Measurements from ENCODE around the gene ZRANB2.
A peak's percentile ranks its signal among the peaks of the same experiment; 100 is the strongest.

ZRANB2 gene, protein sequence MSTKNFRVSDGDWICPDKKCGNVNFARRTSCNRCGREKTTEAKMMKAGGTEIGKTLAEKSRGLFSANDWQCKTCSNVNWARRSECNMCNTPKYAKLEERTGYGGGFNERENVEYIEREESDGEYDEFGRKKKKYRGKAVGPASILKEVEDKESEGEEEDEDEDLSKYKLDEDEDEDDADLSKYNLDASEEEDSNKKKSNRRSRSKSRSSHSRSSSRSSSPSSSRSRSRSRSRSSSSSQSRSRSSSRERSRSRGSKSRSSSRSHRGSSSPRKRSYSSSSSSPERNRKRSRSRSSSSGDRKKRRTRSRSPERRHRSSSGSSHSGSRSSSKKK

DNA sequence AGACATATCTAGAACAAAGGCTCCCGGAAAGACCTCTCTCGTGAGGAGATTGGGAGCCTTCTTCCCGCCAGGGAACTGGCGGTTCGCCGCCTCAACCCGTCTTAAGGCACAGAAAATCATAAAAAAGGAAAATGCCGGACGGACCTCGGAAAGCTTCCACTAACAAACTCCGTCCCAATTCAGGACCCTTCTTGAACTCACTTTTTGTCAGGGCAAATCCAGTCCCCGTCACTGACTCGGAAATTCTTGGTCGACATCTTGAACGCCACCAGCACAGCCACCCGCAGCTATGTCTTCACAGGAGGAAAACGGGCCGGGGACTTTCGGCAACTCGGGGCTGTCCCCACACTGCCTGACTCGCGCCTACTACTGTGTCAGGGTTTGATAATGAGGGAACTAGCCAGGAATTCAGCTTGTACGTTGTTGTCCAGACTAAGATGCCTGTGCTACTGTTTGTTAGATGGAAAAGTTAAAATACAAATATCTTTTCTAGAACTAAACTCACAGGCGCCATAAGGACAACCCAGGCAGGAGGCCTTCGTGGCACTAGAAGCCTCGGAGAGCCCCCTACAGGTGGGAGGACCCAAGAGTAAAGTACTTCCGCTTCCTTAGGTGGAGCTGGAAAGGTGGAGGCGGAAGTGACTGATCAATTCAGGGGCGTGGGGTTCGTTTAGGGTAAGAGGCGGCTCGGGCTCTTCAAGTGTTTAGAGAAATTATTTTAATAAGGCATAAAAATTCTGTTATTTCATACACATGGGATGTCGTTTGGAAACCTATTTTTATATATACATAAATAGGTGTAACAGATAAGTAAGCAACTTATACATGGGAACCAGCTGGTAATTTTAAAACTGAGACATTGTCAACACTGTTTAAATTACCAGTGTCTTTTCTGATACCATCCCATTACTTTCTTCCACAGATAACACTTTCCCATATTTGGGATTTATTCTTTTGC lies at the start of gene ZRANB2:
Gene ZRANB2 (minus strand): TSS at position 297 of the 958 bp plus-strand sequence. CDS start 40 bp downstream, at position 257.
- FAIRE-seq: peak; percentile 94

DNA sequence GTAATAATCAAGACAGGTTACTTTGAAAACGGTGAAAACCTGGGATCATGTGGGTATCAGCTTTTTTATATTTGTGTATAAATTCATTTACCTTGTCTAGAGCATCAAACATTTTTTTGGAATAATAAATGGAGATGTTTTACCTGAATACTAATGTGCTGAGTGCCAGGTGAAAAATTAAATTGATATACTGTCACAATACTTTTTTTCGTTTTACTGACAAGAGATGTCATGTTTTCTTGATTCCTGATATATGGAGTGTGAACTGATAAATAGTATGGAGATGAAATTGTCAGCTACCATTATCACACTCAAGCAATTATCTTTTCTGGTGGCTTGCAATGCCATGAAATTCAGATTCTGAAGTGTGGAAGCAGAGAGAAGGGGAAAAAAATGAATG lies 47.2 kb upstream of the ZRANB2 start:
- FAIRE-seq: no peak

DNA sequence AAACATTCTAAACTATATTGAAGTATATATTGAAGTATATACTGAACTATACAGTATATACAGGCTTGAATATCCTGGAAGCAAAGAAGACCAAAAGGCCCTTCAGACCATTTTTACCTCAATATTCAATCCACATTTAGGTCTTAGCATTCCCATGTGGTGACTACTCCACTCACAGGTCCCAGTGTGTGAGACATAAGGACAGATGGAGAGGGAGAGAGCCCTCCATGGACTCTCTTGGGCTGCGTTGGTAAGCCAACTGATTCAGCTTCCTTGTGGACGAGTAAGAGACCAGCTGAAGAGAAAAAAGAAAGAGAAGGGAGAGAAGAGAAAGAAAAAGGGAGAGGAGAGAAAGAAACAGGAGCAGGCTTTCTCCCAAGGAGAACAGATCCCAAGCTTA lies 37.3 kb upstream of the ZRANB2 start:
- no peak for FAIRE-seq

DNA sequence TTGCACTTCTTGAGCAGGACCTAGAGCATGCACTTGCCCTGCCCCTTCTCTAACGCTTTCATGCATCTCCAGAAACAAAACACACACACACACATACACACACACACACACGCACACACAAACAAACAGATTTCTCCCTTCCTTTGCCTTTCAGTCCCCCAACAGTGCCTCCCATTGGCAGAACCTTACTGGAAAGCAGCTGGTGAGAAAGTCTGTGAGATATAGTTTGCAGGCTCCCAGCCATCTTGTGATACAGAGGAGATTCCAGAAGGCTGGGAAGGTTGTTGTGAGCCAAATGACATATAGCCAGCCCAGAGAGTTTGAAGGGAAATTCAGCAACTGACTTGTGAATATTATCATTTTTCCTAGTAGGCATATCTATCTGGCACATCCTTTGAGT lies 35.9 kb upstream of the ZRANB2 start:
- FAIRE-seq: no peak

DNA sequence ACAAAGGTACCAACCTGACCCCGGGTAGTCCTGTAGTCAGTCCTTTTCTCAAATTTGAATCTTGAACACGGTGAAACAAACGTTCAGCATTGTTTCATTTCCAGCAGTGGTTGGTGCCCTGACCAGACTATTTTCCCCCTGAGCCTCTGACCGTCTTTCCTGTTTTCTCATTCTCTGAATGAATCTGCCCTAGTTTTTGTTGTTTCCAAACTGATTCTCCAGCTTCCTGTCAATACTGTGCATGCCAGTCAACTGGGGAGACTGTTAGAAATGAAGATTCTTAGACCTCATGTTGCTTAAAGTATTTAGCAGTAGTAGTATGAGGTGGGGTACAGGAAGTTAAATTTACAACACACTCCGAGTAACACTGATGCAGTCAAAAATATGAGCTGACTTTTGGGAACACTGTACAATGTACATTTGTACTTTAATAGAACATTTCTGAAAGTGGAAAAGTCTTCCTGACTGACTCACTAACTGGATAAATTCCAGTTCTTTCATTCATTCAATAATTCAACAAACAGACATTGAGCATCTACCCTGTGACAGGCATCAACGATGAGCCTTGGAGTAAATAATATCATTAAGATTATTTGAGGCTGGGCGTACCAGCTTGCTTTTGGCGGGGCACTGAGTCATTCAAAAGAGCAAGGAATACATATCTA lies 26.0 kb upstream of the ZRANB2 start:
- FAIRE-seq: no peak

DNA sequence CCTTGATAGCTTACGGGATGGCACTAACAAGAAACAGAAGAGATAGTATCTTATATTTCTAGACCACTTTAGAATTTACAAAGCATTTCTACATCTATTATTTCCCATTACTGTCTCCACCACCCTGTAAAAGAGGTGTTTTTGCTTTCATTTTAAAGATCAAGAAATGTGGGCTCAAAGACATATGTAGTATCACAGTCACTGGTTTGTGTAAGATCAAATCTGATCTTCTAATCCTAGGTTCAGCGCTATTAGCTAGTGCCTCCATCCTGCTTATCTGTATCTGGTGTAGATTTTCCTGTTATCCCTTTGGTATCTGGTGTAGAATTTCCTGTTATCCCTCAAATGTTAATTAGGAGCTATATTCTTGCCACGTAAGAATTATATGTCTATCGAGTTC lies 23.6 kb upstream of the ZRANB2 start:
- FAIRE-seq: no peak

DNA sequence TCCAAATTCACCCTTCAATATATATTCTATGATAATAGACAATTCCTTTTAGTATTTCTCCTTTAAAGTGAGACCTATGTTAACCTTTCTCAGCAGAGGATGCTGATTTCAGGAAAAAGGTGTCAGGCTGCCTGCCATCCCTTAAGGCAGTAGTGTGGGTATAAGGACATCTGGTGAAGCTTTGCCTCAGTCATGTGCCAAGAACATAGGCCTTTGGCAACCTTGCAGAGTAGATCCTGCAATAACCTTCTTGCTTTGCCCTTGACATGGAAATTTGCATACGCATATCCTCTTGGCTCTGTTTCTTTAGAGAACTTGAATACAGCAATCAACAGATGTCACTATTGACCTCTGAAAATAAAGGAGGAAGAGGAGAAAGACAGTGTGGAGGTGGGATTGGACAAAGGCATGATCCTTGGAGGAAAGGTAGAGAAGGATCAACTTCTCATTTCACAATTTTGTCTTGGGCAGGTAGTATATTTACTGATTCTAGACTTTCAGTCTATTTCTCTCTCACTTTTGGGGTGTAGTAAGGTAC lies 21.1 kb upstream of the ZRANB2 start:
- FAIRE-seq: no peak

DNA sequence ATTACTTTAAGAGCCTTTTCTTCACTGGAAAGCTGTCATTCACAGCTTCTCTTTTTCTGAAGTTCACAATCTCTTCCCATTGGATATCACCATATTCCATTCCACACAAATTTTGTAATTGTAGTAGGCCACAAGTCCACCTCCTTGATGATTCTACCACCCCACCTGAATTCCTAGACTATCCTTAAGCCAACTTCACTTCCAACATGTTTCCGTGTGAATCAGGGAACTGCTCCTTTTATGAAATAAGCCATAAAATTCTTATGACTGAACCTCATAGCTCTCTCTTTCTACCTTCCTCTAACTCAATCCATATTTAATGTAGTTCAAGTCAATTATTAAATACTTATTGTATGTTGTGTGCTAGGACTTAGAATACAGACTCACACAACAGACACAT lies 16.6 kb upstream of the ZRANB2 start:
- FAIRE-seq: no peak

DNA sequence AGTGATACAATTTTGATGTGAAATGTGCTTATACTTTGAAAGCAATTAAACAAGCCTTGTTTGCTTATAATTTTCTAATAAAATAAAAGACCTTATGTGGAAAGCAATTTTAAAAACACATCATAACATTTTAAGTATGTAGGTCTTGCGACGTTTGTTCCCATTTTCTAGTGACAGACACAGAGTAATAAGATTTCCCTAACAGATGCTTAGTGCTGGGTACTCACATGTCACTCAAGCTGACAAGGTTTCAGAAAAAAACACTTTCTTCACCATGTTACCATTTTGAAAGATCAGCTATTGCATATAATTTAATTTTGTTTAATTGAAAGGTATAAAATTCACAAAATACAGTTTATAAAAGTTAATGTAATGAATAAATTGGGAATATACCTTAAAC lies 14.1 kb upstream of the ZRANB2 start:
- no peak for FAIRE-seq

DNA sequence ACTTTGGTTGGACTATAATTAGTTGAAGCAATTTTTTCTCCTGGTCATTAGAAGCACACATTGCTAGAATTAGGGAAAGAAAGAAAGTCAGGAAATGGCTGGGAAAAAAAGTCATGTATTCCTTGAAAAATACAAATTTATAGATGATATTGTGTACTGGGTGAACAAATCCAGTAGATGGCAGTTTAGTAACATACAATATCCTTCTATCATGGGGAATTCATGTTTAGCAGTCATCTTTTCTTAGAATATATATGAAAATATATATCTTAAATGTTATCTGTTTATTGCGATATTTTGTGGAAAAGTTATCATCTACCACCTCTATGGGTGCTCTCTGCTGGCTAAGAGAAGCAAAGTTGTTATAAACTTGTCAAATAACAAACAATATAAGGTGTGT lies 13.1 kb upstream of the ZRANB2 start:
- peak; percentile 21 for FAIRE-seq

DNA sequence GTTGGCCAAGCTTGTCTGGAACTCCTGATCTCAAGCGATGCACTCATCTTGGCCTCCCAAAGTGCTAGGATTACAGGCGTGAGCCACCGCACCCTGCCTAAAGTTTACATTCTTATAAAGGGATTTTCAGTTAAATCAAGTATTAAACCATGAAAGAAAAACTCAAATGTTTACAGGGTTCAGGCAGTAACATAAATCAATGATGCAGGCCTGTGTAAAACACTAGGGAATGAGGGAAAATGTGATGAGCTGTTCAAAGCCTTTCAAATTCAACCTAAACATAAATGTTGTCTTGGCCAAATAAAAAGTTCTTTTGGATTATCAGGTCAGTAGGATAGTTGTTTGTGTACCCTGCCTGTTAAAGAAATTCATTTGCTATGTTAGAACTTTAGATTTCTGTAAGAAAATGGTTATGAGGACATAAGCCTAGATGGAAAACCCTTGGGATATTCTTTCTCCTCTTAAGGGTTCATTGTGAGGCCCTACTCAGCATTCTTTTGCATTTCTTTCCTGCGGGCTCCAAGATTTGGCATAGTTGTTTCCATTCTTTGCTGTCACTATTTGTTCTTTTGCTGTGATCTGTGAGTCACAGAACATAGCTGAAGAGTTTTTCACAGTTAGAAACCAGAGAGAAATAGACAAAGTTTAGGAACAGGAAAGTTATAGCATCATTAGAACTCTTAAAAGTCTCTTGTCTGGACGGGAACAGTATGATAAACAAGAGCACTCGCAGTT lies 8.9 kb upstream of the ZRANB2 start:
- no peak for FAIRE-seq

DNA sequence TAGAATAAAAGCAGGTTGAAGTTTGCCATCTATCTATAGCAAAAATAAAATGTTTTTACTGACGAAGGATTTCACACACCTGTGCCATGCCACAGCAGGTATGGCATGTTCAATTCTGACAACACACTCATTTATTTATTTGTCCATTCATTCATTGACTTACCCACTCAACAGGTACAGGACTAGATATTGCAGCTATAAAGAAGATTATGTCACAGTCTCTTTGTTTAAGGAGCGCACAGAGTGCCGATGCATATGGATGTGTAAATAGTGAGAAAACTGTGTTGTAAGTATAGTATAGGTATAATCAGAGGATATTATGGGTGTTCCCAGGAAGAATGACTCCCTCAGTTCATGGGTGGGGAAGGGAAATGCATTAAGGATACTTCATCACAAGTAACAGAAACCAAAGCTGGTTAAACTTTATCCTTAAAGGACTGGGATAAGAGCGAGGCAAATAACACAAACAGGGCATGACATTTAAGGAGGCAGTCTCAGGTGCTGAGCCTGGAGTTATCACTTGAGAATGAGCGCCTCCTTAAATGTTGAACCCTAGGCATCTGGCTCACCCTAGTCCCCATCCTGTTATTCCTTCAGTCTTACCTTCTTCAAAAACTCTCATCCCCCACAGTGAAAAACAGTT lies 7.9 kb upstream of the ZRANB2 start:
- no peak for FAIRE-seq

DNA sequence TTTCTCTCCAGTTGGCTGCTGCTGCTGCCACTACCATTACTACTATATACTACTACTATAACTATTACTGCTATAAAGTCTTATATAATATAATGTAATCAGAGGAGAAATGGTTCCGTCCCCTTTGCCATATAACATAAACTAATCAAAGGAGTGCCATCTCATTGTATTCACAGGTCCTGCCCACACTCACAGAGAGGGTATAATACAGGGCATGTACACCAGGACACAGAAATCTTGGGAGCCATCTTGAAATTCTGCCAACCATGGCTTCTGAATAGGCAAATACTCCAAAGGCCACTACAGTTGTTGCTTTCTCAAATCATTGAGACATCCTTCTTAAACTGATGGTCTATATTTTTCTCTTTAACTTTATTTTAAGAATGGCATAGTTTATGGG lies 6.9 kb upstream of the ZRANB2 start:
- no peak for FAIRE-seq

DNA sequence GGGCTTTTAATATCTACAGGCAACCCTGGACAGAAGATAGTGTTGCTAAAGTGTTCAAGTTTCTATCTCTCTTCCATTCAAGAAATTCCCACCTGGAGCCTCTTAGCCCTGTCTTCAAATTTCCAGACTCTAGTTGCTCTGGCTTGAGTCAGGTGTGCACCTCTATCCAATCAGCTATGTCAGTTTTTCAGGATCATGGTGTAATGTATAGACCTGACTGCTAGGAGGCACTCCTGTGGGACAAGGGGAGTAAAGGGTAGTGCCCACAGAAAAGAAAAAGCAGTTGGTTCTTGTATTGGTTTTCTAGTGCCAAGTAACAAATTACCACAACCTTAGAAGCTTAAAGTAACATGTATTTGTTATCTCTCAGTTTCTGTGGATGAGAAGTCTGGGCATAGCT lies 6.2 kb upstream of the ZRANB2 start:
- FAIRE-seq: no peak

DNA sequence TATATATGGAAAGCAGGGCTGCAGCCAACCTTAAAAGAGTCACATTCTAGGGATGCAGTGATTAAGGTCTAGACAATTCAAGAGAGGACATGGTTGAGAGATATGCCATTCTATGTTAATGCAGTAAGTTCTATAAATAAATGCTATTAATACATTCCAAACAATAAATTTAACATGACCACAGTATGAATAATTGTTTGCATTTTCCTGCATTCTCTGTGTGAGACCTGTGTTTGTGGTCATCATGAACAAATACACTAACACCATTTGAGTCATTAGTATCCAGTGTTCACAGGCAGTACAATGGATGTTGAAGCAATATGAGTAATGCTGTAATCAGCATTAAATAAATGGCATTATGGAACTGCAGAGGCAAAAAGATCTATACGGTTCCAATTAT lies 5.5 kb upstream of the ZRANB2 start:
- FAIRE-seq: no peak

DNA sequence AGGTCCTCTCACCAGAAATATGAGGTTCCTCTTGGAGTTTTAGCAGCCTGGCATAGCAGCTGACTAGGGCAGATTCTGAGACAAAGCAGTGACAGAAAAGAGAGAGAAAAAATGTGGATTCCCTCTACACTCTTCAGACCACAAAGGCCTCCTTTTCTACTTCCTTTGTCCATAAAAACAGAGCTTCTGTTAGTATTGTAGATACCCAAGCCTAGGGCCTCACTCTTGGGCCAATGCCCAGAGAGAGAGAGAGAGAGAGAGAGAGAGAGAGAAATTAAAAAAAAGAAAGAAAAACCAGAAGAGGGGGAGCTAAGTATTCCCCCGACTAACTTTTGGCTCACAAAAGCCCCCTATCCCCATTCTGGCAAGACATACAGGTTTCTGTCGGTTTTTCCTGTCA lies 2.4 kb upstream of the ZRANB2 start:
- FAIRE-seq: no peak

DNA sequence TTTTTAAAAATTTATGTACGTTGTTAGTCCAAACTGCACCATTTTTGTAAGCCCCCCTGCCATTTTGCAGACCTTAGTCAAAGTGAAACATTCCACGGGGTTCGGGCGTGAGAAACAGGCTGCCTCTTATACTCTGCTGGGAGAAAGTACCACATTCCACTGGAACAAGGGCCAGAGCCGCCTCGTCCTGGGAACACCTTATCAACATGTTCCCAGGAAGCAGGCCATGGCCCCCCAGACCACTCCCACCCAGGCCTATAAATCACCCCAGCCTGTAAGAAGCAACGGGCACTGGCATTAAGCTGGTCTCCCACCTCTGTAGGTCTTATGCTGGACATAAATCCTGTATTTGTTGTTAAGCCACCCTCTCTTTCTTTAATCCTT lies 854 bp upstream of the ZRANB2 start:
- FAIRE-seq: no peak

DNA sequence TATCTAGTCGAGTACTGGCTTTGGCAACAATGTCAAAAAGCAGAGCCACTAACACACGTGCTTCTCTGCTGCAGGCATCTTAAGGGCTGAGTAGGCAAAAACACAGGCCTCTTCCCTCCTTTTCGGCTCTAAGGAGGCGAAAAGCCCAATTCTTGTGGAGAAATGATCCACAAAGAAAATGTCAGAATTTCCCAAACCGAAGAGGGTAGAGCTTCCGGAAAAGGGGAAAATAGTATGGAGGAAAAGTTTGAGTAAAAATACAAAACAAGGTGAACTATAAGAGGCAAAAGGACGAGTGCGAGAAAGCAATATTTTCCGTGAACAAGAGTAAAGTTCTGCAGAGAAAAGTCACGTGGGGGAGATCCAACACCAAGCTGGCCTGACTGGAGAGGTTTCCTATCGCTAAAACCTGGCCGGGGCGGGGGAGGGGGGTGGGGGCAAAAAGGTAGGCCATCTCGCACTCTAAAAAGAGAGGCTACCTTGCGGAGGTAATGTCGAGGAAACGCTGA lies 551 bp downstream of the ZRANB2 start:
- FAIRE-seq: no peak

DNA sequence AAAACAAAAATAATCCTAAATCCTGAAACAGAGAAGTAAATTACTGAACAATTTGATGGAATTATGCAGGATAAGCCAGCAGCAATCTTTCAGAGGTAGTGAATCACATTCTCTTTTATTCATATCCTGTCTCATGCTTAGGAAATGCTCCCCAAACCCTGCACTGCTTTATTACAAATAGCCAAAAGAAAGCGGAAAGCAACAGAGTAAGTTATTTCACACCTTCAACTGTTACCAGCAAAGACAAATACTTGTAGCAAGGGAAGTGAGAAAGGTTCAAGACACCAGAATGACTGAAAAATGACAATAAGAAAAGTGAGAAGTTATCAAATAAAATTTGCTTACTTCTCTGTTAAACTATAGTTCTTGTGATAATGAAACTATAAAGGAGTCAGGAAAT lies 6.2 kb downstream of the ZRANB2 start:
- FAIRE-seq: no peak

DNA sequence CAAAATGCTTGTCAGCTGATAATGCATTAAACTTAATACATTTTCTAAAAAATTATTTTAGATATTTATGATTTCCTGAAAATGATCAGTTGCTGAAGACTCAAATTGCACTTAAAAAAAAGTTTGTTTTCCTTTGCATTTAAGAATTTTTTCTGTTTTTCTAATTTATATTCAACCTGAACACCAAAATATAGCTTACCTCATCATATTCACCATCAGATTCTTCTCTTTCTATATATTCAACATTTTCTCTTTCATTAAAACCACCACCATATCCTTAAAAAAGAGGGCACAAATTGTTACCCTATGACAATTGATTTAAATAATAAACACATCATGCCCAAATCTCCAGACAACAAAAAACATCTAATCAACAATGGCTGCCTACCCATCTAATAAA lies 8.6 kb downstream of the ZRANB2 start:
- FAIRE-seq: no peak

DNA sequence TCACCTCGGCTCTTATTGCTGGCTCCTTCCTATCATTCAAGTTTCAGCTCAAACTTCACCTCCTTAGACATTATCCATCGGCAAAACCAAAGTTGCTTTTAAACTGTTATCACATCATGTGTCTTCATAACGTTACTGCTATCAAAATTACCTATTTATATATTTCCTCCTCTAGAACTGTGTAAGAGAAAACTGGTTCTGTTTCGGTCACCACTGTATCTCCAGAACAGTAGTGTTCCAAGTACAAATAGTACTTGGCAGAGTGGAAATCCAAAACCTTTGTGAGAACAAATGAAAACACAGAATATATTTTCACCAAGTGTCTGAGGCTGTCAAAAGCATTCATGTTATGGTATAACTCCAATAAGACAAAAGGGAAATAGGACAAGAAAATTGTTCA lies 9.1 kb downstream of the ZRANB2 start:
- FAIRE-seq: no peak
